Activated CD4-positive, alpha-beta T cell treated with anti-CD3 and anti-CD28 coated beads, Interleukin-2, amount 50 U/mL, for 48 hours (primary cell): Measurements from ENCODE around the gene SPATA1.

Experiments used
- DNase-seq, 2 experiments: peaks; one replicate each; pipeline ENCODE4 v3.0.0-alpha.2; 2020

Gene SPATA1

DNA sequence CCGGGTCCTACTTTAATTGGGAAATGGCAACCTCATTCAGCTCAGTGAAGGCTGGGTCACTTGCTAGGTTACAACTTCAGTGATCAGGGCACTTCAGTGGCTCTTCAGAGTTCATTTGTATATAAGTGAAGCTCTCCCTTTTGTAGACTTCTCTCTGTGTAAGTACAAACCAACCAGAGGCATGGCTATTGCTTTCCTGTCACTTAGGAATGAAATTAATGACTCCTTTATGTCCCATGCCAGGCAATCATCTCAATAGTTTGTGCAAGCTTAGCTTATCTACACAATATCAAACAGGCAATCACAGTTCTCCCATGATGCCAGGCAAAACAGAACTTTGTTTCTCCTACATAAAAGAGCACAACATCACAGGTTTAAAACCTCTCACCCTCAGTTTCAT is 90.8 kb downstream of the SPATA1 start:
- no peak for DNase-seq

DNA sequence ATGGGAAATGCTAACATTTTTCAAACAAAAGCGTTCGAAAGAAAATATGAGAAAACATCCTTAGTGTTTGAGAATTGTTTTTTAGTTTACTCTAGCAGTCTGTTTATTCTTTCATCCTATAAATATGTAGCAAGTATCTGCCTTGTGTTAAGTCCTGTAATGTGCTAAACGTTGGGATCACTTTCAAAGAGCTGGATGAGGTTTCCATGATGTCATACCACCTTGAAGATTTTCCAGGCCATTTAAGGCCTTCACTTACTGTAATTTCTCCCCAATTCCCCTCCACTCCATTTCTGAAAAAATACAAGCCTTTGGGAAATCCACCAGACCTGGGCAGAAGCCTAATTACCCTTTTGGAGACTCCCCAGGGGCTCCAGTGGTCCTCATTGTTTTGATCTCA is 92.2 kb downstream of the SPATA1 start:
- no peak for DNase-seq

DNA sequence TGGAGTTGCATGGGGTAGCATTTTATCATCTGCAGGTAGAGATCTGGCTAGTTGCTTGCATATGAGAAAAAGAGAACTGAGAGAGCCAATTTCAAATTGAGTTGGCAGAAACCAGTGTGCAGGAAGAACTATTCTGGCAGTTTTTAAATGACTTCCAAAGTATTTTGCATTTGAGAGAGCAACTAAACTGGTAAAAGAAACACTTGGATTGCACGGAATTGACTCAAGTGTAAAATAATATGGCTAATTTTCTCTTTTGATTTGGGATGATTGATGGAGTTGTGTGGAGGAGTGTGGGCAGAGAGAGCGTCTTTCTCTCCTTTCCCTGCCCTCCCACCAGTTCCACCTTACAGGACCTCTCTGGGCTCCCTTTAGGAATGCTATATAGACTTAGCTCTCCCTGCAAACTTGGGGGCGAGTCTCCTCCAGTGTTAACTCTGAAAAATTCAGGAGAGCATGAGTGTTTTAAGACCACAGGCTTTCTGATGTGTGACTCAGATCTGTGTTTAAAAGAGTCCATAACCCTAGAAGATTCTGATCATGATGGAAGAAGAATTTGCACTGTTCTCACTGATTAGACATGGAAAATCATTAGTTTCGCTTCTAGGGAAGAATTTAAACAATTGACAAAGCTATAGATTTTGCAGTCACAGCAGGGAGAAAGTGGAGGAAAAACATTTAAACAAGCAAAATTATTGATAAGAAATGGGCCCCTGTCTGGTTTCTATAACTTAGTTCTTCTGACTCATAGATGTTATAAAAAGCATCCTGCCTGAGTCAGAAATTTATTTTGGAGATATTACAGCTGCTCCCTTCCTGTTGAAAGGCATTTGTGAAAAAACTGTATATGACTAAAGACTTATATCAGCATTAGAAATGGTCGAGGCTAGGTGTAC is 92.9 kb downstream of the SPATA1 start:
- DNase-seq = no peak

DNA sequence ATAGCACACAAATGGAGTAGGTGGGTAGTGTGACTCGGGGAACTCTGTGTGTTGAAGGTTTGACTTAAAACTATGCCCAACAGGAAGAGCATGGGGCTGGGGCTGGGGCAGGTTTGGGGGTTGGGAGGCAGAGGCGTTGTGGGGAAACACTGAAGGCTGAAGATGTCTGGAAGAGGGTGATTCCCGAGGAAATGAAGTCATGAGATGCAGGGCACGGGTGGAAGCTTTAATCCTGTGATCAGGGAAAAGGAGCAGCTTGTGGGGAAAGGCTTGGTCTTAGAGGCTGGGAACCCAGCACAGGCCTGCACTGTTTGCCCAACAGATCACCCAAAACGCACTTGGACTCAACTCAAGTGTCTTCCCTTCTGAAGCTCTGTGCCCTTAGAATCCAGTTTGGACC is 94.6 kb downstream of the SPATA1 start:
- no peak for DNase-seq

DNA sequence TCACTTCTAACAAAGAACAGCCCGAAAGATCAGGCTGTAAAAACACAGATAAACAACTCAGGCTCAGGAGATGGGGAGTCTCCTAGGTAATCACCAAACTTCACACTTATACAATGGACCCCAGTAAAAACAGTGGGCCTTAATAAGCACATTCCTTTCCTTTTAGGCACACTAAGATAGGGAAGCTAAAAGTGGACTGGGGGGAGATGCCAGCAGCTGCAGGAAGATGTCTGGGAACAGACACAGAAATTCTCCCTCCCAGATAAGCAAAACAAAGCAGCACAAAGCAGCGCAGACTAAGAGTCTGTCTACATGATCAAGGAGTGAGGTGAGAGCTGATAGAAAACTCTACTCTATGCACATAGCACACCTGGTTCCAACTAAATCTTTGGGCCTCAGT is 97.0 kb downstream of the SPATA1 start:
- DNase-seq = no peak

DNA sequence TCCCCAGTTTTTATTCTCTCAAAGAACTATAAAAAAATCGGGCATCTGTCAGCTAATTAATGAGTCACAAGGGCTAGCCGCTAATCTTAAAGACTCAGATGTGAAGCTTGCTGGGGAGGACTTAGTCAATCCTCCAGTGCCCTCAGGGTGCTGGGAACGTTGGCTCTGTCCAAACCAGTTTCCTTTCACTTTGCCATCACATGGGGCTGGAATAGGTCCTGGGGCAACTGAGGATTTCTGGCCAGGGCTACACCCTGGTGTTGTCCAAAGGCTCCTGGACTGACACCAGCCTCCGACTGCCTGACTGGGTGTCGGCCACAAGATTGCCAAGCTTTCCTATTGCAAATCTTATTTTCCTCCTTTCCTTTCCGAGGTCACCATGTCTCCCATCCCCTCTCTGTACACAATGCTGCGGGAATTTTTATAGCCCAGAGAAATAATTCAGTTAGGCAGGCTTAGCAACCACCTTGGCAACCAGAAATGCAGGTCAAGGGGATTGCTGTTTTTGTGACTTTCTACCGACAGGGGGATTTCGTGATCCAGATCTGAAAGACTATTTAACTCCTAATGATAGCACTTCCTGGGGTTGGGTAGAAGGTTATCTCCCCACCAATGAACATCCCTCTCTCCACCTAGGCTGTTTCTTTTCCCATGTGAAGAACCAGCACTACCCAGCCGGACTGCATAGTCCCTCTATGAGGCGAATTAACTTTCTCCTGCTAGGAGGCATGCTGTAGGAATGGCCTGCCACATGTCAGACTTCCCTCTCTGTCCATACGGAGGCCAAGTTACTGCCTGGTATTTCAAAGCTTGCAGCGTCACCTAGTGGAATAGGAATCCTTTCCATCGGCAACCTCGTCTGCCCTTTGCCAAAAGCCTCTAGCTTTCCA is 98.0 kb downstream of the SPATA1 start:
- DNase-seq = no peak

DNA sequence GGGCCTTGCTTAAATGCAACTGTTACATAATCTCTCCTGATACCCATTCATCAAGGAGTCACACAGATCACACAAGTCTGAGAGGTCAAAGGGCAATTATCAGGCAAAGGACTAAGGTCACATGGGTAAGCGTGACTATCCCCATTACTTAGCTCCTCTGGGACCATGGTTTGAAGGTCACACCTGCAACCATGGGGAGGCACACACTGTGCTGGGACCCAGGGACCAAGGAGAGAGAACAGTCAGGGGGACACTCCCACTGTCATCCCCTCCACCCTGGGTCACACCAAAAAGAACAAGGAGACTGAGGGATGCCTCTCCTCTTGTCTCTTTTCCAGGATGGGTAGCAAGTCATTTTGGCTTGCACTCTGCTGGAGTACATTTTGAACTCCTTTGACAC is 99.0 kb downstream of the SPATA1 start:
- no peak for DNase-seq

DNA sequence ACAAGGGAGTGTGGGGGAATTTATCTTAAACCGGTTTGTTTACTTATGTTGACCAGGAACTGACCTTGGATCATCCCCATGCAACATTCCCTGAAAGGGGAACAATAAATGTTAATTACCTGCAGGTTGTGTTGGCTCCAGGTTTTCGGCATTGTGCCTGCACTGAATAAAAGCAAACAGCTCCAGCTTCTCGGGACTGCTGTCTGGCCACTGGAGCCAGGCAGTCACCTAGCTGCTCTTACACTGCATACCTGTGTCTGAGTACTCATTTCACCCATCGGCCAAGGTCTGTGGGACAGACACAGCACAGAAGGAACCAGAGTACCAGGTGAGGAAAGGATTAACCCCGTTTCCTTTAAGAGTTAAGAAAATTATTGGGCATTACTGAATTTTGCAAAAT is 100.8 kb downstream of the SPATA1 start:
- DNase-seq = no peak

DNA sequence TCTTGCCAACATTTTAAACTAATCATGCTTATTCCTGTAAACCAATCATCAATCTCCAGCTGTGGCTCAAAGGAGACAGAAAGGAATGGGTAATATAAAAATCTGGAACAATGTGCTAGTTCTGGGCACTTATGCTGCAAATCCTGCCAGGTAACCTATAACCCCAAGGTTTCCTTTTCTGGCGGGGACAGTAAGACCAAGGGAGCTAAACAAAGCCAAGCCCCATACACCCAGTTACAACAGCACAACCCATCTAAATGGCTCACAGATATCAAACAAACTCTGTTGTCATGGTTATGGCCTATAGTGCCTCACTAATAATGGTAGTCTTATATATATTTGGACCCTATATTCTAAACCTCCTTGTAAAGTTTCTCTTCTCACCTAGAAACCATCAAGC is 104.9 kb downstream of the SPATA1 start:
- DNase-seq = no peak

DNA sequence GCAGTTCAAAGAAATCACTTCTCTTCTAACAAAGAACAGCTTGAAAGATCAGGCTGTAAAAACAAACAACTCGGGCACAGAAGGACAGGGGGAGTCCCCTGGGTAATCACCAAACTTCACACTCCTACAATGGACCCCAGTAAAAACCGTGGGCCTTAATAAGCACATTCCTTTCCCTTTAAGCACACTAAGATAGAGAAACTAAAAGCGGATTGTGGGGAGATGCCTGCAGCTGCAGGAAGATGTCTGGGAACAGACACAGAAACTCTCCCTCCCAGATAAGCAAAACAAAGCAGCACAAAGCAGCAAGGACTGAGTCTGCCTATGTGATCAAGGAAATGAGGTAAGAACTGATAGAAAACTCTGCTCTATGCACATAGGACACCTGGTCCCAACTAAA is 105.6 kb downstream of the SPATA1 start:
- DNase-seq = no peak

DNA sequence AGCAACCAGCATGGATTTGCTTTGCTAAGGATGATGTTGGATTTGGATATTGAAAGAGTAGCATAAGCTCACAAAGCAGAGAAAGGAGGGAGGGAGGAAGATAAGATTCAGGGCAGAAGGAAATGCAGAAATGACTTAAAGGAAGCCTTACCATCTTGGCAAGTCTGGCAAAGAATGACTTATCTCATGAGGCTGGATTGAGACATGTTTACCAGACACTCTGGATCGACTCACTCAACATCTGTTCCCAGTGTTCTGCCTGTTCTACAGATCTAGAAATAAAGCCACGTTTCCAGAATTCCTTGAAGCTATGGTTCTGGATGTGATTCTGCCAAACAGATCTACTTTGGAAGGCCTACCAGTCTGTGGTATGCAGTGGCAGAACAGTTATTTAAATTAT is 106.8 kb downstream of the SPATA1 start:
- no peak for DNase-seq

DNA sequence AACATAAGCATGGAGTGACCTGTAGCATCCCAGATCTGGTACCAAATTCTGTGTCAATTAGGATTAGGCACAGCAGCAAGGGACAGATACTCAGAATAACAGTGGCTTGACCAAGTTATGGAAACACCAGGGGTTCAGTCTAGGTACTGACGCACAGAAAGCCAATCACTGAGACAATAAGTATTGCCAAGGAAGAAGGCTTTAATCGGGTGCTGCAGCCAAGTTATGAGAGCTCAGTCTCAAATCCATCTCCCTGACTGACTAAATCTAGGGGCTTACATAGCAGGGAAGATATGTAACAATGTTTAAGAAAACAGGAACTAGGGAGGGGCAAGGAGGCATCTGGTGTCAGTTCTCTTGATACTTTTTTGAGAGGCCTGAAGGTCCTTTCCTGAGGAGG is 107.7 kb downstream of the SPATA1 start:
- DNase-seq = no peak

DNA sequence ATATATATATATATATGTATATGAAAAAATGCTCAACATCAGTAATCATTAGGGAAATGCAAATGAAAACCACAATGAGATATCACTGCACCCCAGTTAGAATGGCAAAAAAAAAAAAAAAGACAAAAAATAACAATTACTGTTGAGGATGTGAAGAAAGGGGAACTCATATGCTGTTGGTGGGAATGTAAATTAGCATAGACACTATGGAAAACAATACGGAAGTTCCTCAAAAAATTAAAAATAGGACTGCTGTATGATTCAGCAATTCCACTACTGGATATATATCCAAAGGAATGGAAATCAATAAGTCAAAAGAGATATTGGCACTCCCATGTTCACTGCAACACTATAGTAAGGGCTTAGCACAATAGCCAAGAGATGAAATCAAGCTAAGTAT is 109.6 kb downstream of the SPATA1 start:
- DNase-seq = no peak
